B cell (primary cell): ENCODE data around the gene LIMK2. TPM values are rescaled to one million over a fixed set of nuclear protein-coding genes. Genes with fewer than 3 reads are reported as not detected.

Experiments used
- ATAC-seq: fragments of 200-7000 bp; cut with Tn5 transposase; one replicate; pipeline ENCODE4 v1.10.0; 2021; ENCODE audit warnings: low read depth, mild to moderate bottlenecking, moderate number of reproducible peaks, moderate library complexity
- CTCF ChIA-PET: fragments of 350-600 bp; sonication (Branson Sonifier 250); formaldehyde crosslinking; loops from one replicate; lab custom pipeline; 2021; ENCODE audit warnings: antibody characterized with exemption, inconsistent platforms; lab: Charles Lee
- POLR2A ChIA-PET: fragments of 350-600 bp; sonication (Branson Sonifier 250); formaldehyde crosslinking; loops from one replicate; lab custom pipeline; 2021; ENCODE audit warnings: antibody characterized with exemption; lab: Charles Lee
- DNase-seq: peaks from one replicate; pipeline ENCODE4 v3.0.0; 2013
- H2AFZ ChIP-seq: 2 replicates; pipeline ENCODE4 v1.6.1; 2012; ENCODE audit warnings: mild to moderate bottlenecking, low read depth, low read length; ENCODE audit not compliant: insufficient read depth, poor library complexity, severe bottlenecking
- H3K27ac ChIP-seq, 2 donors: 1 replicate in 1 of 2; 2 replicates in 1 of 2; pipeline ENCODE4 v1.5.1; 2012 to 2013; ENCODE audit warnings: low read length in 2 of 2, mild to moderate bottlenecking in 2 of 2, moderate library complexity in 1 of 2
- H3K27me3 ChIP-seq, 4 experiments: fragments of 200-600 bp in 1 of 4; sonication (generic) in 1 of 4; replicated peaks in 1 of 4; 1 replicate in 2 of 4; 2 replicates in 2 of 4; pipeline versions ENCODE4 v1.6.1 to v1.7.0; 2013 to 2016; ENCODE audit warnings: low read length in 3 of 4, mild to moderate bottlenecking in 2 of 4, mixed read lengths in 1 of 4, moderate library complexity in 1 of 4; ENCODE audit not compliant: insufficient read depth in 4 of 4, control insufficient read depth in 3 of 4; ENCODE audit errors: control extremely low read depth in 1 of 4
- H3K36me3 ChIP-seq, 2 experiments: replicated peaks in 1 of 2; 1 replicate in 1 of 2; 2 replicates in 1 of 2; pipeline versions ENCODE4 v1.6.1 to v1.7.1; 2013; ENCODE audit warnings: low read length in 1 of 2; ENCODE audit not compliant: insufficient read depth in 2 of 2, control insufficient read depth in 1 of 2; ENCODE audit errors: control extremely low read depth in 1 of 2, extremely low read depth in 1 of 2
- H3K4me1 ChIP-seq, 2 donors: fragments of 200-600 bp in 1 of 2; sonication (generic) in 1 of 2; 1 replicate in 1 of 2; 2 replicates in 1 of 2; pipeline versions ENCODE4 v1.5.1 to v1.6.1; 2013 to 2017; ENCODE audit warnings: low read length in 2 of 2; ENCODE audit not compliant: control insufficient read depth in 2 of 2, insufficient read depth in 2 of 2
- H3K4me2 ChIP-seq: replicated peaks from 2 replicates; pipeline ENCODE3; 2012; ENCODE audit warnings: mild to moderate bottlenecking, low read depth, low read length; ENCODE audit not compliant: poor library complexity, severe bottlenecking
- H3K4me3 ChIP-seq, 5 experiments: fragments of 200-600 bp in 1 of 5; sonication (generic) in 1 of 5; 1 replicate in 3 of 5; 2 replicates in 2 of 5; pipeline versions ENCODE4 v1.5.1 to v1.7.0; 2011 to 2016; ENCODE audit warnings: low read length in 4 of 5, mild to moderate bottlenecking in 4 of 5, low read depth in 2 of 5, control low read depth in 1 of 5, moderate library complexity in 1 of 5; ENCODE audit not compliant: insufficient read depth in 1 of 5; ENCODE audit errors: control extremely low read depth in 1 of 5, extremely low read depth in 1 of 5
- H3K79me2 ChIP-seq: fragments of 200-600 bp; sonication (generic); one replicate; pipeline ENCODE4 v1.6.0; 2016; ENCODE audit warnings: low read length; ENCODE audit not compliant: control insufficient read depth, insufficient read depth
- H3K9ac ChIP-seq: fragments of 200-600 bp; sonication (generic); 2 replicates; pipeline ENCODE4 v1.6.1; 2017; ENCODE audit warnings: mild to moderate bottlenecking, low read length, moderate library complexity
- H3K9me3 ChIP-seq, 3 donors: one replicate each; pipeline versions ENCODE4 v1.6.1 to v1.7.1; 2013; ENCODE audit warnings: low read length in 2 of 3; ENCODE audit not compliant: control insufficient read depth in 2 of 3, insufficient read depth in 1 of 3; ENCODE audit errors: control extremely low read depth in 1 of 3
- H4K20me1 ChIP-seq: 2 replicates; pipeline ENCODE4 v1.6.0; 2012; ENCODE audit warnings: mild to moderate bottlenecking, low read length; ENCODE audit not compliant: insufficient read depth, control insufficient read depth, poor library complexity, severe bottlenecking
- H3K27ac Mint-ChIP-seq: one replicate; pipeline ENCODE4 v1.8.0; 2021; ENCODE audit warnings: mixed read lengths
- H3K27me3 Mint-ChIP-seq: one replicate; pipeline ENCODE4 v1.8.0; 2021; ENCODE audit warnings: mixed read lengths
- H3K4me1 Mint-ChIP-seq: one replicate; pipeline ENCODE4 v1.8.0; 2021; ENCODE audit warnings: mixed read lengths
- H3K4me3 Mint-ChIP-seq: one replicate; pipeline ENCODE4 v1.8.0; 2021; ENCODE audit warnings: mixed read lengths
- H3K9me3 Mint-ChIP-seq: one replicate; pipeline ENCODE4 v1.8.0; 2022; ENCODE audit warnings: mixed read lengths; ENCODE audit not compliant: insufficient read depth
- CTCF ChIP-seq: fragments of 200-600 bp; IDR thresholded peaks from one replicate; pipeline ENCODE4 v1.8.0; 2022; ENCODE audit warnings: antibody characterized with exemption, mild to moderate bottlenecking
- EZH2 ChIP-seq: IDR thresholded peaks from 2 replicates; pipeline ENCODE4 v1.6.1; 2012; ENCODE audit warnings: borderline replicate concordance, low read depth, mild to moderate bottlenecking, moderate library complexity, low read length; ENCODE audit not compliant: insufficient read depth, poor library complexity, severe bottlenecking
- WGBS: methylation state at CpG from one replicate; pipeline ENCODE4 v1.1.5; 2013; ENCODE audit warnings: missing lambda C conversion rate; ENCODE audit not compliant: insufficient coverage; 5-methylcytosine and 5-hydroxymethylcytosine counted together
- intact Hi-C: fragments of 100-400 bp; cut with micrococcal nuclease; formaldehyde crosslinking; loops from one replicate; pipeline ENCODE4 v1.10.0; 2022
- polyA plus RNA-seq: library from polyadenylated mRNA; depleted of rRNA; stranded (reverse); fragments of >200 nt; gene quantifications from 2 replicates; pipeline ENCODE4 v1.2.3, GENCODE V29; 2012
- total RNA-seq, 2 donors: library from RNA; stranded (reverse); fragments of 120-200 nt in 1 of 2; gene quantifications; 1 replicate in 1 of 2; 2 replicates in 1 of 2; pipeline versions ENCODE4 v1.2.3 to v1.2.4, GENCODE V29; 2013 to 2022

LIMK2 gene
- total and polyA plus RNA-seq, 2 donors (not counting 1 experiment from before 2014, with no cell fraction given), result 6.8 to 20.2 TPM

DNA sequence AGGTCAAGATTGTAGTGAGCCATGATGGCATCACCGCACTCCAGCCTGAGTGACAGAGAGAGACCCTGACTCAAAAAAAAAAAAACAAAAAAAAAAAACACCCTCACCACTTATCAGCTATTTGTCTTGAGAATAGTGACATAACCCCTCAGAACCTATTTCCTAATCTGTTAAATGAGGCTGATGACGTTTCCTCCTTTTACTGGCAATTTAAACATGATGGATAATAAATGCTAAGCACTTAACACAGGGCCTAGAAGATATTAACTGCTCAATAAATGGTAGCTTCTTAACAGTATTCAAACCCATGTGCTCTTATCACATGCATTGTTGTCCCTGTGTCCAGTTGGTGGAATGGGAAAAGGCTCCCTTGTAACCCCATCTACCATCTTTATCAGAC is 34.6 kb downstream of the LIMK2 start:
- intact Hi-C loops, result no loop called here
- Histone ChIP-seq H3K4me2 (no peak overlapping the region), H3K4me1 (peaks cover 5 to 10% of the 10 kb centered on the region in 2 donors), H3K9me3 (no peaks in the 10 kb centered on the region), H3K9ac (no peak overlapping the region), H3K27ac (no peak overlapping the region), H3K4me3 (no peak overlapping the region), H3K36me3 (peaks cover 0 to 9% of the 10 kb centered on the region in 2 experiments), H4K20me1 (no peaks in the 10 kb centered on the region), H3K27me3 (no peaks in the 10 kb centered on the region), H2AFZ (no peak overlapping the region), H3K79me2 (peaks cover 6% of the 10 kb centered on the region)
- POLR2A ChIA-PET, result no interaction called here
- ATAC-seq, result no peak
- CTCF ChIA-PET, result interaction anchor here (0.6 kb wide), 1 partner anchor 39 kb away, joined by 3 read pairs; no protein-coding TSS in a partner anchor
- DNase-seq, result no peak
- Mint-ChIP-seq H3K27ac (no peak overlapping the region), H3K9me3 (no peaks in the 10 kb centered on the region), H3K4me3 (no peak overlapping the region), H3K27me3 (no peaks in the 10 kb centered on the region), H3K4me1 (peaks cover 4% of the 10 kb centered on the region)
- no CpG with 5 or more reads among the region's 2 CpGs for WGBS
- no peak for TF ChIP-seq EZH2

DNA sequence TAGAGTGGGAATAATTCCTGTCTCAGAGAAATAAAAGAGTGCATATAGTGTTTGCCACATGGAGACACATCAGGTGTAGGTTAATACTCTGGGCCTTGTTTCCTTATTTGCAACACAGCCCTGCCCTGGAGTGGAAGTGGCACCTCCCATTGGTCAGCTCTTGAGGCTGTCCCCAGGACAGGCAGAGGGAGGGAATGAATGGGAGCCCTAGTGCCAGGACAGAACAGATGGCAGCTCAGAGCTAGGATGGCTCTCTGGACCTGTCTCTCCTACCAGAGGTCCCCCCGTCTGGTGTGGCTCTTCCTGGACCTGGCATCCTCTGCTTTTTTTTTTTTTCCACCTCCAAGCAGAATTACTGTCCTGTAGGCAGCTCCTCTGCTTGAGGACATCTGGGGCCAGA is 35.6 kb downstream of the LIMK2 start:
- no peak overlapping the region for H3K4me3 ChIP-seq
- no peaks in the 10 kb centered on the region for H3K27me3 Mint-ChIP-seq

More for the DNA sequence above, 35.6 kb downstream of the LIMK2 start:
- Mint-ChIP-seq H3K4me1 (peaks cover 4% of the 10 kb centered on the region), H3K27ac (no peak overlapping the region), H3K9me3 (no peaks in the 10 kb centered on the region), H3K4me3 (no peak overlapping the region)
- H2AFZ ChIP-seq, result no peak overlapping the region
- no peaks in the 10 kb centered on the region for H3K27me3 ChIP-seq
- DNase-seq, result no peak
- ATAC-seq, result no peak
- H4K20me1 ChIP-seq, result no peaks in the 10 kb centered on the region
- TF ChIP-seq EZH2, result no peak
- no peak for TF ChIP-seq CTCF
- intact Hi-C loops, result no loop called here
- H3K36me3 ChIP-seq, result peaks cover 0 to 9% of the 10 kb centered on the region in 2 experiments
- WGBS, result 89% methylated on average over 1 of the region's 1 CpG
- peaks cover 6% of the 10 kb centered on the region for H3K79me2 ChIP-seq
- H3K27ac ChIP-seq, result no peak overlapping the region
- H3K9ac ChIP-seq, result no peak overlapping the region
- H3K4me1 ChIP-seq, result peaks cover 5 to 10% of the 10 kb centered on the region in 2 donors
- peak overlapping the region; percentile 36 for H3K4me2 ChIP-seq
- ChIA-PET POLR2A (no interaction called here), CTCF (interaction anchor here (0.7 to 2.0 kb wide), 2 partner anchors 23 to 102 kb away, joined by 3 to 6 read pairs; no protein-coding TSS in a partner anchor)
- H3K9me3 ChIP-seq, result no peaks in the 10 kb centered on the region
